OCI-LY1 (cell line): Measurements from ENCODE around the gene TMEM201.

Source experiments
- H2AFZ ChIP-seq: fragments of 200-600 bp; sonication (generic), shearing (Covaris generic); 2 replicates; pipeline ENCODE4 v1.6.0; 2014; ENCODE audit warnings: antibody characterized with exemption, mild to moderate bottlenecking, low read length
- H3F3A ChIP-seq: fragments of 200-600 bp; sonication (generic), shearing (Covaris generic); 2 replicates; pipeline ENCODE4 v1.6.0; 2014; ENCODE audit warnings: mild to moderate bottlenecking, antibody characterized with exemption, low read length, moderate library complexity; ENCODE audit not compliant: insufficient read depth
- H3K27ac ChIP-seq: fragments of 200-600 bp; sonication (generic); 2 replicates; pipeline ENCODE4 v1.5.1; 2014; ENCODE audit warnings: low read length, mixed run types, mild to moderate bottlenecking, low read depth; ENCODE audit not compliant: poor library complexity, severe bottlenecking
- H3K27me3 ChIP-seq: fragments of 200-600 bp; sonication (generic); 2 replicates; pipeline ENCODE4 v1.6.0; 2014; ENCODE audit warnings: antibody characterized with exemption, mild to moderate bottlenecking, low read length, moderate library complexity; ENCODE audit not compliant: insufficient read depth
- H3K36me3 ChIP-seq: fragments of 200-600 bp; sonication (generic); 2 replicates; pipeline ENCODE4 v1.6.1; 2014; ENCODE audit warnings: mild to moderate bottlenecking, antibody characterized with exemption, low read length, moderate library complexity, mixed read lengths; ENCODE audit not compliant: insufficient read depth
- H3K4me1 ChIP-seq: fragments of 200-600 bp; sonication (generic); 2 replicates; pipeline ENCODE4 v1.5.1; 2014; ENCODE audit warnings: mild to moderate bottlenecking, low read length, moderate library complexity; ENCODE audit not compliant: insufficient read depth, severe bottlenecking
- H3K4me2 ChIP-seq: fragments of 200-600 bp; sonication (generic), shearing (Covaris generic); 2 replicates; pipeline ENCODE4 v1.6.1; 2014; ENCODE audit warnings: low read length
- H3K4me3 ChIP-seq: fragments of 200-600 bp; sonication (generic); 2 replicates; pipeline ENCODE4 v1.5.1; 2014; ENCODE audit warnings: low read length, low read depth, mild to moderate bottlenecking, mixed read lengths; ENCODE audit not compliant: poor library complexity, severe bottlenecking
- H3K79me2 ChIP-seq: fragments of 200-600 bp; shearing (Covaris generic); 2 replicates; pipeline ENCODE4 v1.6.1; 2016; ENCODE audit warnings: mixed run types, low read length, mixed read lengths; ENCODE audit not compliant: insufficient read depth
- H3K9ac ChIP-seq: fragments of 200-600 bp; sonication (generic), shearing (Covaris generic); 2 replicates; pipeline ENCODE4 v1.6.1; 2014; ENCODE audit warnings: mild to moderate bottlenecking, low read length, mixed read lengths
- H3K9me2 ChIP-seq: fragments of 200-600 bp; sonication (generic), shearing (Covaris generic); 2 replicates; pipeline ENCODE4 v1.6.1; 2014; ENCODE audit warnings: low read depth, mild to moderate bottlenecking, low read length, mixed read lengths
- H3K9me3 ChIP-seq: fragments of 200-600 bp; shearing (Covaris generic); 2 replicates; pipeline ENCODE4 v1.6.1; 2014; ENCODE audit warnings: low read length, mixed read lengths
- H4K20me1 ChIP-seq: fragments of 200-600 bp; sonication (generic), shearing (Covaris generic); 2 replicates; pipeline ENCODE4 v1.6.0; 2016; ENCODE audit warnings: mild to moderate bottlenecking, low read length; ENCODE audit not compliant: insufficient read depth
- EZH2 ChIP-seq: fragments of 200-600 bp; sonication (generic), shearing (Covaris generic); IDR thresholded peaks from 2 replicates; pipeline ENCODE4 v1.8.0; 2017; ENCODE audit warnings: borderline replicate concordance, mixed run types, mild to moderate bottlenecking, antibody characterized with exemption, low read length, moderate library complexity, mixed read lengths
- TF ChIP-seq, protein P1 (sequence below): fragments of 200-600 bp; sonication (generic), shearing (Covaris generic); IDR thresholded peaks from 2 replicates; pipeline ENCODE4 v1.5.1; 2017; ENCODE audit warnings: mild to moderate bottlenecking, antibody characterized with exemption, low read length, moderate library complexity, mixed read lengths

Gene TMEM201

DNA sequence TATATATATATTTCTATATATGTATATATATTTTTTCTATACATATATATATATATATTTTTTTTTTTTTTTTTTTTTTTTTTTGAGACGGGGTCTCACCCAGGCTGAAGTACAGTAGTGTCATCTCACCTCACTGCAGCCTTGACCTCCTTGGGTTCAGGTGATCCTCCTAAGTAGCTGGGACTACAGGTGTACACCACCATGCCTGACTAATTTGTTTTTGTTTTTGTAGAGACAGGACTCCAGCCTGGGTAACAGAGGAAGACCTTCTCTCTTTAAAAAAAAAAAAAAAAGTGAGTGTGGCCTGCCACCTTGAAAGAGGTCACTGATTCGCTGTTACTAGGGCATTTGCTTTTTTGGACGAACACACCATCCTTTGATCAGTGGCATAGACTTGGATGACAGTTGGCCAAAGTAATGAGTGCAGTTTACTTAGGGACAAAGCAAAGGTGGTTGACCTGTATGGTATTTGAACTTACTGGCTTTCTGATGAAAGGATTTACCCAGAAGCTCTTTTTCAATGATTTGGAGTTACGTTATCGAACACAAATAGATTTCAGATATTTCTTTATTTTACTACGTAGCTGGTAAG lies 38.7 kb upstream of the TMEM201 start:
- H3K27me3 ChIP-seq = no peaks in the 10 kb centered on the region
- H3K36me3 ChIP-seq = peaks cover 70% of the 10 kb centered on the region
- H2AFZ ChIP-seq = no peak overlapping the region
- no peak overlapping the region for H3K4me2 ChIP-seq
- peak overlapping the region; percentile 77 for H3K27ac ChIP-seq
- H3F3A ChIP-seq = no peaks in the 10 kb centered on the region; the same call in 1 of the 2 replicates
- no peak overlapping the region for H3K9ac ChIP-seq
- no peaks in the 10 kb centered on the region for H3K9me2 ChIP-seq
- H3K4me1 ChIP-seq = peaks cover 92% of the 10 kb centered on the region
- no peak overlapping the region for H3K4me3 ChIP-seq
- no peaks in the 10 kb centered on the region for H3K9me3 ChIP-seq
- H4K20me1 ChIP-seq = no peaks in the 10 kb centered on the region
- H3K79me2 ChIP-seq = peaks cover 81% of the 10 kb centered on the region
- no peak for TF ChIP-seq EZH2
- TF ChIP-seq, protein P1, sequence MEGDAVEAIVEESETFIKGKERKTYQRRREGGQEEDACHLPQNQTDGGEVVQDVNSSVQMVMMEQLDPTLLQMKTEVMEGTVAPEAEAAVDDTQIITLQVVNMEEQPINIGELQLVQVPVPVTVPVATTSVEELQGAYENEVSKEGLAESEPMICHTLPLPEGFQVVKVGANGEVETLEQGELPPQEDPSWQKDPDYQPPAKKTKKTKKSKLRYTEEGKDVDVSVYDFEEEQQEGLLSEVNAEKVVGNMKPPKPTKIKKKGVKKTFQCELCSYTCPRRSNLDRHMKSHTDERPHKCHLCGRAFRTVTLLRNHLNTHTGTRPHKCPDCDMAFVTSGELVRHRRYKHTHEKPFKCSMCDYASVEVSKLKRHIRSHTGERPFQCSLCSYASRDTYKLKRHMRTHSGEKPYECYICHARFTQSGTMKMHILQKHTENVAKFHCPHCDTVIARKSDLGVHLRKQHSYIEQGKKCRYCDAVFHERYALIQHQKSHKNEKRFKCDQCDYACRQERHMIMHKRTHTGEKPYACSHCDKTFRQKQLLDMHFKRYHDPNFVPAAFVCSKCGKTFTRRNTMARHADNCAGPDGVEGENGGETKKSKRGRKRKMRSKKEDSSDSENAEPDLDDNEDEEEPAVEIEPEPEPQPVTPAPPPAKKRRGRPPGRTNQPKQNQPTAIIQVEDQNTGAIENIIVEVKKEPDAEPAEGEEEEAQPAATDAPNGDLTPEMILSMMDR = no peak

DNA sequence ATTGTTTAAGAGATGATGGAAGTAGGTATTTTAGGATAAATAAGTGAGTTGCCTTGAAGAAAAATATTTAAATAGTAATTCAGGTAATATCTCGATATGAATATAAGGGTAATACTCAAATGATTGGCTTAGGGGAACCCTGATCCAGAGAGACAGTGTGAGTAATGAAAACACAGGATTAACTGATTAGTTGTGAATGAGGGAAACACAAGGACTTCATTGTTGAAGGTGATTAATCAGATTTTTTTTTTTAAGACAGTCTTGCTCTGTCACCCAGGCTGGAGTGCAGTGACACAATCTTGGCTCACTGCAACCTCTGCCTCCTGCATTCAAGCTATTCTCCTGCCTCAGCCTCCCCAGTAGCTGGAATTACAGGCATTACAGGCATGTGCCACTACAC lies 36.7 kb upstream of the TMEM201 start:
- H3K27ac ChIP-seq = peak overlapping the region; percentile 77

DNA sequence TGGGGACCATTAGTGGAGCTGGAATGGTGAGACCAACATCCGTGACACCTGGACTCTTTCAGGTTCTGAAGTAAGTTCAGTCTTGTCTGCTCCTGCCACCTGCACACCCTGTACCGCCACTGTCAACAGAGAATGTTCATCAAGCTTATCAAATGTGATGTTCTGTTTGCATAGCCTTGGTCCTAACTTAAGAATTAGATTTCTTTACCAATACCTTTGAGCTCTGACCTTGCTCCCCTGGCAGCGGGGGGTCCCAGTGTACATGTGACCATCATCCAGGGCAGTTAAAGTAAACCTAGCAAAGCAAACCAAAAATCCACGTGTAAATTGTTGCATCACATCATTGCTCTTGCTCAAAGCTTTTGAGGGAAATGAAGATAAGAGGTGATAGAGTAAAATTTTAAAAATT lies 35.0 kb upstream of the TMEM201 start:
- Histone ChIP-seq H3K36me3 (peaks cover 87% of the 10 kb centered on the region), H3K9me2 (no peaks in the 10 kb centered on the region), H3K4me2 (no peak overlapping the region; the same call in 1 of the 2 replicates), H2AFZ (no peak overlapping the region), H3K27ac (peak overlapping the region; percentile 77), H3K79me2 (peaks cover 46% of the 10 kb centered on the region), H3F3A (no peaks in the 10 kb centered on the region; the same call in 1 of the 2 replicates), H3K9me3 (no peaks in the 10 kb centered on the region), H3K27me3 (no peaks in the 10 kb centered on the region), H3K9ac (no peak overlapping the region; the same call in 1 of the 2 replicates), H3K4me3 (no peak overlapping the region), H4K20me1 (no peaks in the 10 kb centered on the region), H3K4me1 (peaks cover 96% of the 10 kb centered on the region)
- no peak for TF ChIP-seq EZH2
- TF ChIP-seq, protein P1 = no peak

More for the DNA sequence above, 36.7 kb upstream of the TMEM201 start:
- Histone ChIP-seq H4K20me1 (no peaks in the 10 kb centered on the region), H3K9me3 (no peaks in the 10 kb centered on the region), H3K36me3 (peaks cover 87% of the 10 kb centered on the region), H3K4me1 (peaks cover 95% of the 10 kb centered on the region), H3F3A (no peaks in the 10 kb centered on the region; the same call in 1 of the 2 replicates), H2AFZ (no peak overlapping the region), H3K9ac (no peak overlapping the region), H3K79me2 (peaks cover 63% of the 10 kb centered on the region), H3K4me2 (no peak overlapping the region), H3K27me3 (no peaks in the 10 kb centered on the region), H3K4me3 (no peak overlapping the region), H3K9me2 (no peaks in the 10 kb centered on the region)
- TF ChIP-seq EZH2 = no peak
- TF ChIP-seq, protein P1 = no peak
